Coronary artery (tissue), 2 donors: ENCODE results near the gene HECW1.

Experiments used
- DNase-seq: peaks from one replicate; pipeline ENCODE4 v3.0.0-alpha.2; 2017; ENCODE audit warnings: low spot score
- H3K27ac ChIP-seq, 2 donors: fragments of 200-600 bp; sonication (generic); one replicate each; pipeline ENCODE4 v1.5.1; 2016 to 2019
- H3K4me3 ChIP-seq: fragments of 200-600 bp; sonication (generic); 2 replicates; pipeline ENCODE4 v1.5.1; 2016; ENCODE audit warnings: mild to moderate bottlenecking, moderate library complexity
- CTCF ChIP-seq: fragments of 200-600 bp; sonication (generic); IDR thresholded peaks from one replicate; pipeline ENCODE4 v1.5.1; 2019; ENCODE audit warnings: antibody characterized with exemption

The HECW1 gene

GRCh38 chr7:43351683-43352082 lies 239.2 kb downstream of the HECW1 start:
- no peak overlapping the region for H3K27ac ChIP-seq
- TF ChIP-seq CTCF = no peak
- no peak for DNase-seq
- H3K4me3 ChIP-seq = no peak overlapping the region

- no peak for DNase-seq
- no peak overlapping the region for H3K27ac ChIP-seq
- TF ChIP-seq CTCF = no peak
- H3K4me3 ChIP-seq = no peak overlapping the region
Measured at GRCh38 chr7:43353902-43354301, 241.5 kb downstream of the HECW1 start.

- TF ChIP-seq CTCF = no peak
- DNase-seq = no peak
- H3K27ac ChIP-seq = no peak overlapping the region
- H3K4me3 ChIP-seq = no peak overlapping the region
Measured at GRCh38 chr7:43362652-43363034, 250.2 kb downstream of the HECW1 start.

GRCh38 chr7:43363035-43363791 lies 250.8 kb downstream of the HECW1 start:
- TF ChIP-seq CTCF = no peak
- H3K4me3 ChIP-seq = no peak overlapping the region
- H3K27ac ChIP-seq = no peak overlapping the region
- DNase-seq = no peak

- DNase-seq = no peak
- TF ChIP-seq CTCF = no peak
- Histone ChIP-seq H3K4me3 (no peak overlapping the region), H3K27ac (no peak overlapping the region)
Measured at GRCh38 chr7:43364391-43364790, 251.9 kb downstream of the HECW1 start.

GRCh38 chr7:43372676-43373355 lies 260.4 kb downstream of the HECW1 start:
- no peak overlapping the region for H3K27ac ChIP-seq
- no peak for DNase-seq
- TF ChIP-seq CTCF = no peak

More at GRCh38 chr7:43372676-43373355, 260.4 kb downstream of the HECW1 start:
- no peak overlapping the region for H3K4me3 ChIP-seq
